NCI-H2196 (cell line): Measurements from ENCODE around the gene ASRGL1.
"Not testable (repeated sequence)": the region's sequence is repeated elsewhere in the genome, so short reads cannot be mapped to it uniquely, and the experiment has no call there.

ENCODE experiments used
- DNase-seq: peaks from one replicate; lab custom pipeline; 2025; ENCODE audit not compliant: unreplicated experiment; lab: John Stamatoyannopoulos, UW

The ASRGL1 gene

GRCh38 chr11:62352355-62353336 lies 15.4 kb downstream of the ASRGL1 start:
- DNase-seq: no peak

- DNase-seq: peak; percentile 44
These were observed 16.6 kb downstream of the ASRGL1 start for GRCh38 chr11:62353841-62354240.

GRCh38 chr11:62358273-62358672 lies 21.0 kb downstream of the ASRGL1 start:
- no peak for DNase-seq

- DNase-seq: no peak
These were observed 22.2 kb downstream of the ASRGL1 start for GRCh38 chr11:62359475-62359874.

- DNase-seq: no peak
These were observed 23.4 kb downstream of the ASRGL1 start for GRCh38 chr11:62360685-62361084.

GRCh38 chr11:62368861-62369477 lies 31.7 kb downstream of the ASRGL1 start:
- not testable (repeated sequence) for DNase-seq

- no peak for DNase-seq
These were observed 33.6 kb downstream of the ASRGL1 start for GRCh38 chr11:62370743-62371440.

- no peak for DNase-seq
These were observed 35.6 kb downstream of the ASRGL1 start for GRCh38 chr11:62372871-62373270.

GRCh38 chr11:62373464-62374119 lies 36.3 kb downstream of the ASRGL1 start:
- no peak for DNase-seq

GRCh38 chr11:62374801-62375200 lies 37.6 kb downstream of the ASRGL1 start:
- DNase-seq: no peak

GRCh38 chr11:62378459-62379063 lies 41.3 kb downstream of the ASRGL1 start:
- peak; percentile 69 for DNase-seq

- DNase-seq: not testable (repeated sequence)
These were observed 42.3 kb downstream of the ASRGL1 start for GRCh38 chr11:62379586-62379985.

GRCh38 chr11:62380821-62381245 lies 43.6 kb downstream of the ASRGL1 start:
- peak; percentile 77 for DNase-seq

- DNase-seq: no peak
These were observed 46.6 kb downstream of the ASRGL1 start for GRCh38 chr11:62383822-62384221.

- not testable (repeated sequence) for DNase-seq
These were observed 48.8 kb downstream of the ASRGL1 start for GRCh38 chr11:62386083-62386482.

- DNase-seq: no peak
These were observed 50.1 kb downstream of the ASRGL1 start for GRCh38 chr11:62387381-62387780.

- no peak for DNase-seq
These were observed 51.8 kb downstream of the ASRGL1 start for GRCh38 chr11:62388999-62389398.

- no peak for DNase-seq
These were observed 53.0 kb downstream of the ASRGL1 start for GRCh38 chr11:62390237-62390636.

- DNase-seq: no peak
These were observed 53.5 kb downstream of the ASRGL1 start for GRCh38 chr11:62390722-62391121.

- DNase-seq: no peak
These were observed 54.6 kb downstream of the ASRGL1 start for GRCh38 chr11:62391642-62392425.
